ENCODE data around the gene SMPD3. TPM values are rescaled to one million over a fixed set of nuclear protein-coding genes. Genes with fewer than 3 reads are reported as not detected.

Gene SMPD3
- total RNA-seq, 1 experiment from 2014 or later = 0.77 TPM

DNA sequence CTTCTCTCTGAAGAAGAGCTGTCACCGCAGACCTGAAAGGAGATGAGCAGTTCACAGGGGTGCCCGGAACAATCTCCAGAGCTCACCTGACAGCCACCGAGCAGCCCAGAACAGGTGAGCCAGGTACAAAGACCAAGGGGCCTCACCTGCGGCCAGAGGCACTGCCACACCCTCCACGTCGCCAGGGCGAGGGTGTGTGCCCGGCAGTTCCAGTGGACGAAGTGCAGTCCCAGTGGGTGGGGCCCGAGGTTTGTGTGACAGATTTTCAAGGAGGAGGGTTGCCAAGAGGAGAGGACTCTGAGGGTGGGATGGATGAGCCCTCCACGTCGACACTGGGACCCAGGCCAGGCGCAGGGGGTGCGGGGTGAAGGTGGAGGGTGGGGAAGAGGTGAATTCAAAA lies 61.7 kb downstream of the SMPD3 start:
- in situ Hi-C loops (cut with HindIII; ENCODE audit: low pct_unique_long_range_greater_than_20kb, low sequenced_read_pairs) (no loop called here), intact Hi-C loops (cut with micrococcal nuclease; ENCODE audit: unreplicated experiment) (no loop called here)
- no peaks in the 10 kb centered on the region for H3K9me3 ChIP-seq (ENCODE audit: control insufficient read depth, insufficient read depth, low read depth, low read length)
- ChIA-PET CTCF (no interaction called here), POLR2A (no interaction called here)
- H3K4me1 ChIP-seq (ENCODE audit: control insufficient read depth, insufficient read depth, low read length) = no peaks in the 10 kb centered on the region
- DNase-seq (ENCODE audit: low read depth, low spot score) = no peak
- TF ChIP-seq, protein P1, sequence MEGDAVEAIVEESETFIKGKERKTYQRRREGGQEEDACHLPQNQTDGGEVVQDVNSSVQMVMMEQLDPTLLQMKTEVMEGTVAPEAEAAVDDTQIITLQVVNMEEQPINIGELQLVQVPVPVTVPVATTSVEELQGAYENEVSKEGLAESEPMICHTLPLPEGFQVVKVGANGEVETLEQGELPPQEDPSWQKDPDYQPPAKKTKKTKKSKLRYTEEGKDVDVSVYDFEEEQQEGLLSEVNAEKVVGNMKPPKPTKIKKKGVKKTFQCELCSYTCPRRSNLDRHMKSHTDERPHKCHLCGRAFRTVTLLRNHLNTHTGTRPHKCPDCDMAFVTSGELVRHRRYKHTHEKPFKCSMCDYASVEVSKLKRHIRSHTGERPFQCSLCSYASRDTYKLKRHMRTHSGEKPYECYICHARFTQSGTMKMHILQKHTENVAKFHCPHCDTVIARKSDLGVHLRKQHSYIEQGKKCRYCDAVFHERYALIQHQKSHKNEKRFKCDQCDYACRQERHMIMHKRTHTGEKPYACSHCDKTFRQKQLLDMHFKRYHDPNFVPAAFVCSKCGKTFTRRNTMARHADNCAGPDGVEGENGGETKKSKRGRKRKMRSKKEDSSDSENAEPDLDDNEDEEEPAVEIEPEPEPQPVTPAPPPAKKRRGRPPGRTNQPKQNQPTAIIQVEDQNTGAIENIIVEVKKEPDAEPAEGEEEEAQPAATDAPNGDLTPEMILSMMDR (IDR thresholded peaks at IDR 0.05) = no peak
- TF ChIP-seq, protein P2, sequence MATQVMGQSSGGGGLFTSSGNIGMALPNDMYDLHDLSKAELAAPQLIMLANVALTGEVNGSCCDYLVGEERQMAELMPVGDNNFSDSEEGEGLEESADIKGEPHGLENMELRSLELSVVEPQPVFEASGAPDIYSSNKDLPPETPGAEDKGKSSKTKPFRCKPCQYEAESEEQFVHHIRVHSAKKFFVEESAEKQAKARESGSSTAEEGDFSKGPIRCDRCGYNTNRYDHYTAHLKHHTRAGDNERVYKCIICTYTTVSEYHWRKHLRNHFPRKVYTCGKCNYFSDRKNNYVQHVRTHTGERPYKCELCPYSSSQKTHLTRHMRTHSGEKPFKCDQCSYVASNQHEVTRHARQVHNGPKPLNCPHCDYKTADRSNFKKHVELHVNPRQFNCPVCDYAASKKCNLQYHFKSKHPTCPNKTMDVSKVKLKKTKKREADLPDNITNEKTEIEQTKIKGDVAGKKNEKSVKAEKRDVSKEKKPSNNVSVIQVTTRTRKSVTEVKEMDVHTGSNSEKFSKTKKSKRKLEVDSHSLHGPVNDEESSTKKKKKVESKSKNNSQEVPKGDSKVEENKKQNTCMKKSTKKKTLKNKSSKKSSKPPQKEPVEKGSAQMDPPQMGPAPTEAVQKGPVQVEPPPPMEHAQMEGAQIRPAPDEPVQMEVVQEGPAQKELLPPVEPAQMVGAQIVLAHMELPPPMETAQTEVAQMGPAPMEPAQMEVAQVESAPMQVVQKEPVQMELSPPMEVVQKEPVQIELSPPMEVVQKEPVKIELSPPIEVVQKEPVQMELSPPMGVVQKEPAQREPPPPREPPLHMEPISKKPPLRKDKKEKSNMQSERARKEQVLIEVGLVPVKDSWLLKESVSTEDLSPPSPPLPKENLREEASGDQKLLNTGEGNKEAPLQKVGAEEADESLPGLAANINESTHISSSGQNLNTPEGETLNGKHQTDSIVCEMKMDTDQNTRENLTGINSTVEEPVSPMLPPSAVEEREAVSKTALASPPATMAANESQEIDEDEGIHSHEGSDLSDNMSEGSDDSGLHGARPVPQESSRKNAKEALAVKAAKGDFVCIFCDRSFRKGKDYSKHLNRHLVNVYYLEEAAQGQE (IDR thresholded peaks at IDR 0.05; ENCODE audit: insufficient read depth in 1 of 2, low read depth in 2 of 2, low read length in 1 of 2) = no peak
- no peak for TF ChIP-seq SIN3A (IDR thresholded peaks at IDR 0.05; ENCODE audit: borderline replicate concordance, insufficient read depth, low read depth, low read length)
- H3K27ac ChIP-seq (ENCODE audit: low read length) = no peak overlapping the region
- H3K27me3 ChIP-seq (ENCODE audit: control insufficient read depth, insufficient read depth, low read length) = no peaks in the 10 kb centered on the region
- ATAC-seq = no peak
- H3K36me3 ChIP-seq (ENCODE audit: control insufficient read depth, insufficient read depth, low read length) = no peaks in the 10 kb centered on the region
- BruUV-seq (replicated peaks) = no TSS peak
- H3K4me3 ChIP-seq (ENCODE audit: low read depth in 2 of 2, low read length in 2 of 2) = no peak overlapping the region

DNA sequence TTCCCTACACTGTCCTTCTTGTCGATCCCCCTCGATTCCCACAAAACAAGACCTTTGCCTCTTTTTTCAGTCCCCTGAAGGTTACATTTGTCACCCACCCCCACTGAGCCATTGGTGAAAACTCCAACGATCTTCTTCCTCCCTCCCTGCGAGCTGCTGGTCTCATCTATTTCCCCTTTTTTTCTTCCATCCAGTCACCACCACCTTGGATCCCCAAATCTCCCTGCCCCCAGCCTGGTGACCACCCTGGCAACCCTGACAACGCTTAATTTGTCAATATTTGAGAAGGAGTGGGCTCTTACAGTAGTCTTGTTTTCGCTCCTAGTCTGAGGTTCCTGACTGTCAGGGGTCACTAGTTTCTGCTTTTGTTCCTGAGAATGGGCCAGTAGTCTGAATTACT lies 62.9 kb downstream of the SMPD3 start:
- ChIA-PET CTCF (no interaction called here), POLR2A (no interaction called here)
- Histone ChIP-seq H3K27ac (ENCODE audit: low read length) (no peak overlapping the region), H3K9me3 (ENCODE audit: control insufficient read depth, insufficient read depth, low read depth, low read length) (no peaks in the 10 kb centered on the region), H3K27me3 (ENCODE audit: control insufficient read depth, insufficient read depth, low read length) (no peaks in the 10 kb centered on the region), H3K4me3 (ENCODE audit: low read depth in 2 of 2, low read length in 2 of 2) (no peak overlapping the region), H3K4me1 (ENCODE audit: control insufficient read depth, insufficient read depth, low read length) (no peaks in the 10 kb centered on the region), H3K36me3 (ENCODE audit: control insufficient read depth, insufficient read depth, low read length) (no peaks in the 10 kb centered on the region)
- in situ Hi-C loops (cut with HindIII; ENCODE audit: low pct_unique_long_range_greater_than_20kb, low sequenced_read_pairs) = no loop called here
- DNase-seq (ENCODE audit: low read depth, low spot score) = no peak
- no TSS peak for BruUV-seq (replicated peaks)
- no peak for ATAC-seq
- TF ChIP-seq, protein P1 (IDR thresholded peaks at IDR 0.05) = no peak
- intact Hi-C loops (cut with micrococcal nuclease; ENCODE audit: unreplicated experiment) = no loop called here
